Astrocyte of the spinal cord (primary cell): ENCODE data around the gene STRN3.
"Not testable (repeated sequence)": the region's sequence is repeated elsewhere in the genome, so short reads cannot be mapped to it uniquely, and the experiment has no call there.

ENCODE experiments used
- DNase-seq: peaks from one replicate; pipeline ENCODE4 v3.0.0; 2011; ENCODE audit warnings: low read depth, low spot score
- H3K4me3 ChIP-seq: 2 replicates; pipeline ENCODE4 v1.5.1; 2011; ENCODE audit warnings: low read depth, mild to moderate bottlenecking, low read length, moderate library complexity
- in situ Hi-C: cut with HindIII; loops from 2 replicates; pipeline ENCODE4 v1.10.0; 2017; ENCODE audit warnings: low sequenced_read_pairs
- TF ChIP-seq, protein P1 (sequence below): IDR thresholded peaks from 2 replicates; pipeline ENCODE4 v1.5.1; 2012; ENCODE audit warnings: low read depth, mild to moderate bottlenecking, low read length, inconsistent platforms

The STRN3 gene, protein sequence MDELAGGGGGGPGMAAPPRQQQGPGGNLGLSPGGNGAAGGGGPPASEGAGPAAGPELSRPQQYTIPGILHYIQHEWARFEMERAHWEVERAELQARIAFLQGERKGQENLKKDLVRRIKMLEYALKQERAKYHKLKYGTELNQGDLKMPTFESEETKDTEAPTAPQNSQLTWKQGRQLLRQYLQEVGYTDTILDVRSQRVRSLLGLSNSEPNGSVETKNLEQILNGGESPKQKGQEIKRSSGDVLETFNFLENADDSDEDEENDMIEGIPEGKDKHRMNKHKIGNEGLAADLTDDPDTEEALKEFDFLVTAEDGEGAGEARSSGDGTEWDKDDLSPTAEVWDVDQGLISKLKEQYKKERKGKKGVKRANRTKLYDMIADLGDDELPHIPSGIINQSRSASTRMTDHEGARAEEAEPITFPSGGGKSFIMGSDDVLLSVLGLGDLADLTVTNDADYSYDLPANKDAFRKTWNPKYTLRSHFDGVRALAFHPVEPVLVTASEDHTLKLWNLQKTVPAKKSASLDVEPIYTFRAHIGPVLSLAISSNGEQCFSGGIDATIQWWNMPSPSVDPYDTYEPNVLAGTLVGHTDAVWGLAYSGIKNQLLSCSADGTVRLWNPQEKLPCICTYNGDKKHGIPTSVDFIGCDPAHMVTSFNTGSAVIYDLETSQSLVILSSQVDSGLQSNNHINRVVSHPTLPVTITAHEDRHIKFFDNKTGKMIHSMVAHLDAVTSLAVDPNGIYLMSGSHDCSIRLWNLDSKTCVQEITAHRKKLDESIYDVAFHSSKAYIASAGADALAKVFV

DNA sequence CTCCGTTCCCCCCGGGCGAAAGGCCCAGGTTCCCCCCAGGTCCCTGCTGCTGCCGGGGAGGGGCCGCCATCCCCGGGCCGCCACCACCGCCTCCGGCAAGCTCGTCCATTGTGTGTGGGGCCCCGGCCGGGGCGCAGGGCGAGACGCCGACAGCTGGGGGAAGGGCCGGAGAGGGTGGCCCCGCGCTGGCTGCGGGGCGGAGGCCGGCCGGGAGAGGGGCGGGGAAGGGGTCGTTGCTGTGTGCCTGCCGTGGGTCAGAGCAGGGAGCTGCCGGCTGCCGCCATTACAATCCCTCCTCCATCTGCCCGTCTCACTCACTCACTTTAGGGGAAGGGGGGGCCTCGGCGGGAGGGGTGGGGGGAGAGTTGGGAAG is at the start of gene STRN3:
TSS of gene STRN3 (minus strand) at position 303 of the 373 bp plus-strand sequence. CDS start at position 109, 194 bp downstream.
- H3K4me3 ChIP-seq: peak within 1 kb of the TSS; percentile 63
- TF ChIP-seq, protein P1, sequence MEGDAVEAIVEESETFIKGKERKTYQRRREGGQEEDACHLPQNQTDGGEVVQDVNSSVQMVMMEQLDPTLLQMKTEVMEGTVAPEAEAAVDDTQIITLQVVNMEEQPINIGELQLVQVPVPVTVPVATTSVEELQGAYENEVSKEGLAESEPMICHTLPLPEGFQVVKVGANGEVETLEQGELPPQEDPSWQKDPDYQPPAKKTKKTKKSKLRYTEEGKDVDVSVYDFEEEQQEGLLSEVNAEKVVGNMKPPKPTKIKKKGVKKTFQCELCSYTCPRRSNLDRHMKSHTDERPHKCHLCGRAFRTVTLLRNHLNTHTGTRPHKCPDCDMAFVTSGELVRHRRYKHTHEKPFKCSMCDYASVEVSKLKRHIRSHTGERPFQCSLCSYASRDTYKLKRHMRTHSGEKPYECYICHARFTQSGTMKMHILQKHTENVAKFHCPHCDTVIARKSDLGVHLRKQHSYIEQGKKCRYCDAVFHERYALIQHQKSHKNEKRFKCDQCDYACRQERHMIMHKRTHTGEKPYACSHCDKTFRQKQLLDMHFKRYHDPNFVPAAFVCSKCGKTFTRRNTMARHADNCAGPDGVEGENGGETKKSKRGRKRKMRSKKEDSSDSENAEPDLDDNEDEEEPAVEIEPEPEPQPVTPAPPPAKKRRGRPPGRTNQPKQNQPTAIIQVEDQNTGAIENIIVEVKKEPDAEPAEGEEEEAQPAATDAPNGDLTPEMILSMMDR: no peak
- in situ Hi-C loops: no loop called here
- no peak for DNase-seq

DNA sequence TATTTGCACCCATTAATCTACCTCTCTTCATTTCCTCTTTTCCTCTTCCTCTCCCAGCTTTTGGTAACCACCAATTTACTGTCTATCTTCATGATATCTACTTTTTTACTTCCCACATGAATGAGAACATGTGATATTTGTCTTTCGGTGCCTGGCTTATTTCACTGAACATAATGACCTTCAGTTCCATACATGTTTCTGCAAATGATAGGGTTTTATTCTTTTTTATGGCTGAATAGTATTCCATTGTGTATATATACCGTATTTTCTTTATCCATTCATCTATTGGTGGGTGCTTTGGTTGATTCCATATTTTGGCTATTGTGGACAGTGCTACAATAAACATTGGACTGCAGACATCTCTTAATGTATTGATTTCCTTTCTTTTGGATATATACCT is 49.0 kb upstream of the STRN3 start:
- no peak overlapping the region for H3K4me3 ChIP-seq
- TF ChIP-seq, protein P1: no peak
- in situ Hi-C loops: no loop called here
- no peak for DNase-seq

DNA sequence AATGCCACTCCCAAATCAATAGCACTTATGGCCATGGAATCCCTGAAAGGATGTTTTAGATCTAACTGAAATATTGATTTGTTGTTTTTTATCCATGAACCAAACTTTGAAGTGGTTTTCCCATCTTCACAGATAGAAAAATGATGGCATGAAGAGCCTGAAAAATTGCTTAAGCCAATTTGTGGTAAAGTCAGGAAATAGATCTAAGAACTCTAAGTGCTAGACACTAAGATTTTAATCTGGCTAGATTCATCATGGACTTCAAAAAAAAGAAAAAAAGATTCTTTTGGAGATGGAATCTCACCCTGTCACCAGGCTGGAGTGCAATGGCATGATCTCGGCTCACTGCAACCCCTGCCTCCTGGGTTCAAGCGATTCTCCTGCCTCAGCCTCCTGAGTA is 45.0 kb upstream of the STRN3 start:
- TF ChIP-seq, protein P1: no peak
- no peak overlapping the region for H3K4me3 ChIP-seq
- no peak for DNase-seq
- in situ Hi-C loops: no loop called here

DNA sequence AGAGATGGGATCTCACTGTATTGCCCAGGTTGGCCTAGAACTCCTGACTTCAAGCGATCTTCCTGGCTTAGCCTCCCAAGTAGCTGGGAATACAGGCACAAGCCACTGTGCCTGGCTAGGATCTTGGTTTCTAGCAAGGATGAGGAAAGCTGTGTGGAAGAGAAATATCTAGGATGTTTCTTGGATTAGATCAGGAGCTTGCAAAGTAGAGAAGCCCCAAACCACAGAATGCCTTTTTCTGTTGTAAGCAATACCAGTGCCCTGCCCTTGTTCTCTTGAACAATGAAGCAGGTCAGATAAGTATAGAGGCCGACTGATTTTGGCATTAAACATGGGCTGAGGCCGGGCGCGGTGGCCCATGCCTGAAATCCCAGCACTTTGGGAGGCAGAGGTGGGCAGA is 44.3 kb upstream of the STRN3 start:
- peak; percentile 94 for DNase-seq
- TF ChIP-seq, protein P1: no peak
- no peak overlapping the region for H3K4me3 ChIP-seq
- in situ Hi-C loops: no loop called here

DNA sequence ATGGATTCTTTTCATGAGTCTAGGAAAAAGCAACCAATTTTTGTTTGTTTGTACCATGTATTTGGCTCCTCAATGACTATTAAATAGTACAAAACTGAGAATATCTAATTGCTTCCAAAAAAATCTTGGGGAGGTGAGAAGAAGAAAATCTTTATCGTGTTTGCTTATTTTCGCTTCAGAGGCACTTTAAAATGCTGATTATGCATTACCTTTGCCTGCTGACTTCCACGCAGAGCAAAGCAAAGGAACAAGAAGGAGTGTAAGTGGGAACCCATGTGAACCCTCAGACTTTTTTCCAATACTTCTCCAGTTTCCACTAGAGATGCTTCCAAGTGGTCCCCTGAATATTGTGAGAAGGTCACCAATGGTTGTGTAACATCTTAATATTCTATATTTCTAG is 43.2 kb upstream of the STRN3 start:
- TF ChIP-seq, protein P1: no peak
- no peak for DNase-seq
- no peak overlapping the region for H3K4me3 ChIP-seq
- in situ Hi-C loops: no loop called here

DNA sequence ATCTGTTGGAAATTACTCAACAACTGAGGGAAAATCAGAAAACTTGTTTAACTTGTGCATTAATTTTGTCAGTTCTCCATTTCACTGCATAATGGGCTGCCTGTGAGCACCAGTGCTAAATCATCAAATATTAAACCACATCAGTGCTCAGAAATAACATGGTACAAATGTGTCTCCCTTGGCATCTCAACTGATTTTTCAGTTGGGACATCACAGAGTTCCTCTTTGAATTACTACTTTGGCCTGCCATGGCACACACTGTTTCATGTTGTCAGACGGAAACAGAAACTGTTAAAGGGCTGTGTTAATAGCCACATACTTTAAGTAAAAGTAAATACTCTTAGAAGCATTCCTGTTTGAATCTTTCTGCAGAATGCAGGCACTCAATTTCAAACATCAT is 42.1 kb upstream of the STRN3 start:
- no peak for DNase-seq
- H3K4me3 ChIP-seq: no peak overlapping the region
- TF ChIP-seq, protein P1: no peak
- in situ Hi-C loops: no loop called here

DNA sequence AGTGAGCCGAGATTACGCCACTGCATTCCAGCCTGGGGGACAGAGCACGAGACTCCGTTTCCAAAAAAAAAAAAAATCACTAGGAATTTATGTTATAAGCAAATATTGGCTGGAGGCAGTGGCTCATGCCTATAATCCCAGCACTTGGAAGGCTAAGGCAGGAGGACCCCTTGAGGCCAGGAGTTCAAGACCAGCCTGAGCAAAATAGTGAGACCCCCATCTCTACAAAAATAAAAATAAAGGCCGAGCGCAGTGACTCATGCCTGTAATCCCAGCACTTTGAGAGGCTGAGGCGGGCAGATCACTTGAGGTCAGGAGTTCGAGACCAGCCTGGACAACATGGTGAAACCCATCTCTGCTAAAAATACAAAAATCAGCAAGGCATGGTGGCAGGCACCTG is 36.7 kb upstream of the STRN3 start:
- in situ Hi-C loops, DNase-seq, H3K4me3 ChIP-seq: not testable (repeated sequence)
